ENCODE measurements around the gene RBM19. TPM values are rescaled to one million over a fixed set of nuclear protein-coding genes. Genes with fewer than 3 reads are reported as not detected.
"Not testable (repeated sequence)": the region's sequence is repeated elsewhere in the genome, so short reads cannot be mapped to it uniquely, and the experiment has no call there.

The RBM19 gene
- total RNA-seq, 4 donors from 2014 or later = 19.3 to 45.5 (median 31.5) TPM

DNA sequence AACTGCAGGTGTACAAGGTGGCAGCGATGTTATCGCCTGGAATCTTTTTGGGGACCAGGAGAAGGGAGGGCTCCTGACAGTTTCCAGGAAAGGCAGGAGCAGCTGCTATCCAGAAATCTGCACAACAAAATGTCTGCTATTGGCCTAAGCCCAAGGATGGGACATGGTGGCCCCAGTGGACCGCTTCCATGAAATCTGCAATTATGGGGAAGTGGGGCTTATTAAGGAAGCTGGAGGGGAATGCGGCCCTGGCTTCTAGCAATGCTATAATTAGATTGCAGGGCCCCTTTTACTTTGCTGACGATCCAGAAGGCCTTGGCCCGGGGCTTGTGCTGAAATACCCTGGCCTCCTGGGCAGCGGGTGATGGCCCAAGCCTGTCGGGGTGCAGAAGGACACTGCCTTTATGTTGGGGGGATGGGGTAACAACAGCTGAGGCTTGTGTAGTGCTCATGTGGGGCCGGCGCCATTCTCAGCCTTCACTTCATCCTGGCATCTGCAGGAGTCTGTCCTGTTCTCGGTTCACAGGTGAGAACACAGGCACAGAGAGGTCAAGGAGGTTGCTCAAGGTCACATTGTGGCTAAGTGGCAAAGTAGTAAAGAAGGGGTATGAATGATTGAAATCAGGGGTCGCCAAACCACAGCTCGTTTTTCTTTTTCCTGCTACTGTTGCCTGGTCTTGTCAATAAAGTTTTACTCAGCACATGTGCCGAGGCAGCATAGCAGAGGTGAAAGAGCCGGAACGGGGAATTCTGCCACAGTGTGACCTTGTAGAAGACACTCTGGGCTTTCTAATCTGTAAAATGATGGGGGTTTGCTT, 153.5 kb downstream of the RBM19 start:
- H3K36me3 ChIP-seq = no peaks in the 10 kb centered on the region
- no peak for DNase-seq
- no peaks in the 10 kb centered on the region for H3K9me3 ChIP-seq
- TF ChIP-seq, protein P1, sequence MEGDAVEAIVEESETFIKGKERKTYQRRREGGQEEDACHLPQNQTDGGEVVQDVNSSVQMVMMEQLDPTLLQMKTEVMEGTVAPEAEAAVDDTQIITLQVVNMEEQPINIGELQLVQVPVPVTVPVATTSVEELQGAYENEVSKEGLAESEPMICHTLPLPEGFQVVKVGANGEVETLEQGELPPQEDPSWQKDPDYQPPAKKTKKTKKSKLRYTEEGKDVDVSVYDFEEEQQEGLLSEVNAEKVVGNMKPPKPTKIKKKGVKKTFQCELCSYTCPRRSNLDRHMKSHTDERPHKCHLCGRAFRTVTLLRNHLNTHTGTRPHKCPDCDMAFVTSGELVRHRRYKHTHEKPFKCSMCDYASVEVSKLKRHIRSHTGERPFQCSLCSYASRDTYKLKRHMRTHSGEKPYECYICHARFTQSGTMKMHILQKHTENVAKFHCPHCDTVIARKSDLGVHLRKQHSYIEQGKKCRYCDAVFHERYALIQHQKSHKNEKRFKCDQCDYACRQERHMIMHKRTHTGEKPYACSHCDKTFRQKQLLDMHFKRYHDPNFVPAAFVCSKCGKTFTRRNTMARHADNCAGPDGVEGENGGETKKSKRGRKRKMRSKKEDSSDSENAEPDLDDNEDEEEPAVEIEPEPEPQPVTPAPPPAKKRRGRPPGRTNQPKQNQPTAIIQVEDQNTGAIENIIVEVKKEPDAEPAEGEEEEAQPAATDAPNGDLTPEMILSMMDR (IDR thresholded peaks at IDR 0.05) = no peak
- no peak for TF ChIP-seq POLR2A (IDR thresholded peaks at IDR 0.05)
- H3K27me3 ChIP-seq = no peaks in the 10 kb centered on the region
- no peaks in the 10 kb centered on the region for H3K4me1 ChIP-seq
- intact Hi-C loops (cut with DNase I; ENCODE audit: low total_unique reads) = no loop called here
- no peak overlapping the region for H3K4me3 ChIP-seq
- no peak overlapping the region for H3K27ac ChIP-seq

DNA sequence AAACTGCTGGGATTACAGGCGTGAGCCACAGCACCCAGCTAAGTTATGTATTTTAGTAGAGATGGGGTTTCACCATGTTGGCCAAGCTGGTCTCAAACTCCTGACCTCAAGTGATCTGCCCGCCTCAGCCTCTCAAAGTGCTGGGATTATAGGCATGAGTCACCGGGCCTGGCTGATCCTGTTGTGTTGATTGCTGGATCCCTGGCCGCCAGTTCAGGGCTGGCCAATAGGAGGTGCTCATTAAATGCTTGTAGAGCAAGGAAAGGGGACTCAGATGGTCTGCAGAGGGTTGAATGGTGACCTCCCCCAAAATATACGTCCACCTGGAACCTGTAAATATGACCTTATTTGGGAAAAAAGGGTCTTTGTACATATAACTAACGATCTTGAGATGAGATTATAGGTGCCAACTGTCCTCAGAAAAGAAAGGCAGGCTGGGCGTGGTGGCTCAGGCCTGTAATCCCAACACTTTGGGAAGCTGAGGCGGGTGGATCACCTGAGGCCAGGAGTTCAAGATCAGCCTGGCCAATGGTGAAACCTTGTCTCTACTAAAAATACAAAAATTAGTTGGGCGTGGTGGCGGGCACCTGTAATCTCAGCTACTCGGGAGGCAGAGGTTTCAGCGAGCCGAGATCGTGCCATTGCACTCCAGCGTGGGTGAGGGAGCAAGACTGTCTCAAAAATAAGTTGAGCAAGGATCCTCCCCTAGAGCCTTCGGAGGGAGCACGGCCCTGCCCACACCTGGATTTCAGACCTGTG, 156.5 kb downstream of the RBM19 start:
- intact Hi-C loops (cut with DNase I; ENCODE audit: low total_unique reads) = not testable (repeated sequence)

DNA sequence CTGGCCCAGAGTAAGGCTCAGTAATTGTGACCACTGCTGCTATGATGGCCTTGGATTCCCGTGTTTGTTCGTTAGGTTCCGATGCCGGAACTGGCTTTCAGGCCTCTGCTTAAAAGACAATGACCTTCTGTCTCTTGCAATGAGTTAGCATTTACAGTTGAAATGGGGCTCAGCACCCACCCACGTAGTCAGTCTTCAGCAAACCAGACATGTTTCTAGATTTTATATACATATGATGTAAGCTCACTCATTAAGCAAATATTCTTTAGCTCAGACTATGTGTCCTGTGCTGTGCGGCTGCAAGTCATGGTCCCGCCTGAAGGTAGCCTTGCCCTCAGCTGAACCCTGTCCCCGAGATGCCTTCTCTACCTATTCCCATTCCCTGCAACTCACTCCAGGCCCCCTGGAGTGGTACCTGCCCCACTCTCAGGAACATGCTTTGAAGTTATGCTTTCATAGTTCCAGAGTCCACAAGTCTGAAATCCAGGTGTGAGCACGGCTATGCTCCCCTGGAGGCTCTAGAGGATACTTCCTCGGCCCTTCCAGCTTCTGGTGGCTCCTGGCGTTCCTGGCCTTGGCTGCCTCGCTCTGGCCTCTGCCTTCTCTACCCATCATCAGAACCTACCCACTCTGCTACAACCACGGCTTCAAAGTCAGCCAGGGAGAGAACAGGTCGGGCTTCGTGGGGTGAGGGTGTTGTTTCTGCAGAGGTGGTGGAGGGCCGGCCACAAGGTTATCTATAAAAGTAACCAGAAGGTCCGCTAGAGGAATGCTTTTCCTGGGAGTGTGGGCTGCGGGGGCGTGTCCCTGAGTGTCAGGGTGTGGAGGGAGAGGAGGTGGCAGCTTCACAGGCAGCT, 157.8 kb downstream of the RBM19 start:
- TF ChIP-seq, protein P1 (IDR thresholded peaks at IDR 0.05) = no peak
- no peak for TF ChIP-seq POLR2A (IDR thresholded peaks at IDR 0.05)
- intact Hi-C loops (cut with DNase I; ENCODE audit: low total_unique reads) = no loop called here

More for the DNA sequence above, 156.5 kb downstream of the RBM19 start:
- not testable (repeated sequence) for H3K36me3 ChIP-seq, H3K4me3 ChIP-seq, H3K27ac ChIP-seq, H3K4me1 ChIP-seq, DNase-seq, H3K27me3 ChIP-seq, H3K9me3 ChIP-seq

DNA sequence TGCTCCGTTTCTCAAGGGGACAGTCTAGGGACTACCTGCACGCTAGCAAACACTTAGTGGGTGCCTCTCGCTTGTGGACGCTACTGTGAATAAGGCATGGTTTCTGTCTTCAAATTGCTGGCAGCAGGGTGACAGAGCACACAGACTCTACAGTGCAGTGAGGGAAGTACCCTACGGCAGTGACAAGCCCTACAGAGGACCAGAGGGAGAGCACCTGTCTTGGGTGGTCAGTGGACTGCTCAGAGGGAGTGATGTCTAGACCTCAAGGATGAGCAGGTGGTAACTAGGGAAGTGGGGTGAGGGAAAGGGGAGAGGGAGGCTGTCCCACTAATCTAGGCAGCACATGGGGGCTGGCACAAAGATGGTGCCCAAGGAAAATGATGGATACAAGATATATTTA, 160.5 kb downstream of the RBM19 start:
- H3K9me3 ChIP-seq = no peaks in the 10 kb centered on the region
- H3K4me3 ChIP-seq = no peak overlapping the region
- H3K36me3 ChIP-seq = no peaks in the 10 kb centered on the region
- intact Hi-C loops (cut with DNase I; ENCODE audit: low total_unique reads) = no loop called here
- H3K27ac ChIP-seq = no peak overlapping the region
- DNase-seq = no peak
- H3K27me3 ChIP-seq = no peaks in the 10 kb centered on the region
- TF ChIP-seq, protein P1 (IDR thresholded peaks at IDR 0.05) = no peak
- TF ChIP-seq POLR2A (IDR thresholded peaks at IDR 0.05) = no peak
- no peaks in the 10 kb centered on the region for H3K4me1 ChIP-seq

More for the DNA sequence above, 157.8 kb downstream of the RBM19 start:
- no peak overlapping the region for H3K27ac ChIP-seq
- H3K4me1 ChIP-seq = no peaks in the 10 kb centered on the region
- no peak for DNase-seq
- H3K4me3 ChIP-seq = no peak overlapping the region
- no peaks in the 10 kb centered on the region for H3K9me3 ChIP-seq
- no peaks in the 10 kb centered on the region for H3K27me3 ChIP-seq
- no peaks in the 10 kb centered on the region for H3K36me3 ChIP-seq

DNA sequence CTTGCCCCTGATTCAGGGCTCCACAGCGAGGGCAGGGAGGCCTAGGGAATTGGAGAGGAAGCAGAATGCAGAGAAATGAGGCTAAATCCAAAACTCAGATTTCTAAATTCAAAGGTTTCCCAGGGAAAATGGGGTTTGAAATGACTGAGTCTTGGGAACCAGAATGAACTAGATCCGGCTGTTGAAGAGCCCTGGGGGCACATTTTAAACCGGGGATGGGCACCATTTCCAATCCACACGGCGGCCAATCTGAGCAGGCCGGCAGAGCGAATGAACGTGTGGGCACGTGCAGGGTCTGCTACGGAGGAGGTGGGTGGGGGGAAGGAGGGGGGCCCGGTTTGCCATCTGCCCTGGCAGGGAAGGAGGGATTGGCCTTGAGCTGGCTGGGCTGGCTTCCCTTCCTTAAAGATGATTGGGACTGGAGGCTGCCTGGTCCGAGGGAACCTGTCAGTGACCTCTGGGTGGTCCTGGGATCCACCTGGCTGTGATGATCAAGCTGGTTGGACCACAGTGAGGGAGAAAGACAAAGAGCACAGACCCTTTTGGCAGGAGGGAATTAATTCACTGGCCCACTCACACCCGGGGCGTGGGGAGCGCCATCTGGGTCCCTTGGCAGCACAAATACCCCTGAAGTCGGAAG, 161.0 kb downstream of the RBM19 start:
- no peaks in the 10 kb centered on the region for H3K36me3 ChIP-seq
- H3K27ac ChIP-seq = no peak overlapping the region
- no peaks in the 10 kb centered on the region for H3K9me3 ChIP-seq
- no peaks in the 10 kb centered on the region for H3K27me3 ChIP-seq
- no peak overlapping the region for H3K4me3 ChIP-seq
- TF ChIP-seq, protein P1 (IDR thresholded peaks at IDR 0.05) = no peak
- TF ChIP-seq POLR2A (IDR thresholded peaks at IDR 0.05) = no peak
- DNase-seq = no peak
- intact Hi-C loops (cut with DNase I; ENCODE audit: low total_unique reads) = no loop called here
- no peaks in the 10 kb centered on the region for H3K4me1 ChIP-seq

Data from uterus (tissue), 4 donors.